IMR-90 (cell line): ENCODE data around the gene ZNF445. TPM values are rescaled to one million over a fixed set of nuclear protein-coding genes. Genes with fewer than 3 reads are reported as not detected.

Experiments used
- ATAC-seq: fragments of 200-7000 bp; cut with Tn5 transposase; 2 replicates; pipeline ENCODE4 v1.9.1; 2020; ENCODE audit warnings: low read depth, mild to moderate bottlenecking, moderate library complexity
- BruUV-seq: library from RNA; stranded (reverse); fragments of 400-500 nt; replicated peaks from 2 replicates; lab custom pipeline; 2021; lab: Mats Ljungman, UMichigan
- CTCF ChIA-PET: fragments of 300-600 bp; formaldehyde crosslinking; extraction: SDS; loops from one replicate; lab custom pipeline; 2021; ENCODE audit warnings: antibody characterized with exemption; lab: Yijun Ruan, JAX
- POLR2A ChIA-PET: fragments of 300-600 bp; sonication (Branson Sonifier 250); formaldehyde crosslinking; loops from one replicate; lab custom pipeline; 2022; ENCODE audit warnings: antibody characterized with exemption; ENCODE audit not compliant: unreplicated experiment; lab: Charles Lee
- DNase-seq: peaks from one replicate; pipeline ENCODE4 v3.0.0; 2013
- H2AFZ ChIP-seq: replicated peaks from 2 replicates; pipeline ENCODE3; 2013; ENCODE audit warnings: low read length, mild to moderate bottlenecking; ENCODE audit not compliant: poor library complexity
- H2AK5ac ChIP-seq: 2 replicates; pipeline ENCODE4 v1.6.1; 2013; ENCODE audit warnings: low read depth, low read length, inconsistent platforms
- H2AK9ac ChIP-seq: replicated peaks from 2 replicates; pipeline ENCODE3; 2013; ENCODE audit warnings: mild to moderate bottlenecking, low read depth, low read length, moderate library complexity; ENCODE audit not compliant: poor library complexity
- H2BK120ac ChIP-seq: 2 replicates; pipeline ENCODE4 v1.6.1; 2013; ENCODE audit warnings: low read depth, low read length, inconsistent platforms
- H2BK15ac ChIP-seq: 3 replicates; pipeline ENCODE4 v1.6.1; 2013; ENCODE audit warnings: low read depth, low read length, inconsistent platforms
- H2BK20ac ChIP-seq: 2 replicates; pipeline ENCODE4 v1.6.1; 2013; ENCODE audit warnings: low read depth, mild to moderate bottlenecking, inconsistent platforms, low read length, moderate library complexity
- H2BK5ac ChIP-seq: 2 replicates; pipeline ENCODE4 v1.6.1; 2013; ENCODE audit warnings: mild to moderate bottlenecking, low read depth, low read length, inconsistent platforms; ENCODE audit not compliant: poor library complexity, severe bottlenecking
- H3K14ac ChIP-seq: replicated peaks from 2 replicates; pipeline ENCODE4 v1.6.1; 2013; ENCODE audit warnings: low read depth, low read length, inconsistent platforms
- H3K18ac ChIP-seq: 2 replicates; pipeline ENCODE4 v1.6.1; 2013; ENCODE audit warnings: low read depth, low read length, control low read depth
- H3K23ac ChIP-seq: 2 replicates; pipeline ENCODE4 v1.6.1; 2013; ENCODE audit warnings: low read depth, low read length, inconsistent platforms
- H3K27ac ChIP-seq: 2 replicates; pipeline ENCODE4 v1.5.1; 2013; ENCODE audit warnings: mild to moderate bottlenecking, control low read depth, low read length; ENCODE audit not compliant: insufficient read depth
- H3K27me3 ChIP-seq: 2 replicates; pipeline ENCODE4 v1.6.1; 2013; ENCODE audit warnings: low read length; ENCODE audit not compliant: control insufficient read depth, insufficient read depth
- H3K36me3 ChIP-seq: 2 replicates; pipeline ENCODE4 v1.6.1; 2013; ENCODE audit warnings: low read length, mixed read lengths; ENCODE audit not compliant: control insufficient read depth, insufficient read depth
- H3K4ac ChIP-seq: 2 replicates; pipeline ENCODE4 v1.6.1; 2013; ENCODE audit warnings: low read depth, low read length, inconsistent platforms
- H3K4me1 ChIP-seq: 2 replicates; pipeline ENCODE4 v1.6.1; 2013; ENCODE audit warnings: low read length, mixed read lengths; ENCODE audit not compliant: control insufficient read depth, insufficient read depth
- H3K4me2 ChIP-seq: 2 replicates; pipeline ENCODE4 v1.6.1; 2013; ENCODE audit warnings: low read depth, mild to moderate bottlenecking, control low read depth, low read length, moderate library complexity
- H3K4me3 ChIP-seq: 2 replicates; pipeline ENCODE4 v1.5.1; 2013; ENCODE audit warnings: low read depth, mild to moderate bottlenecking, control low read depth, low read length, moderate library complexity; ENCODE audit not compliant: insufficient read depth
- H3K56ac ChIP-seq: 2 replicates; pipeline ENCODE4 v1.6.1; 2013; ENCODE audit warnings: low read length, inconsistent platforms; ENCODE audit not compliant: insufficient read depth; ENCODE audit errors: extremely low read depth
- H3K79me1 ChIP-seq, 2 experiments: 2 replicates each; pipeline ENCODE4 v1.6.1; 2013; ENCODE audit warnings: low read length in 2 of 2, inconsistent platforms in 1 of 2, low read depth in 1 of 2
- H3K9ac ChIP-seq: 2 replicates; pipeline ENCODE4 v1.6.1; 2013; ENCODE audit warnings: low read depth, low read length, control low read depth
- H3K9me1 ChIP-seq: 2 replicates; pipeline ENCODE4 v1.6.1; 2013; ENCODE audit warnings: low read length, inconsistent platforms; ENCODE audit not compliant: insufficient read depth
- H3K9me3 ChIP-seq: 2 replicates; pipeline ENCODE4 v1.6.1; 2013; ENCODE audit warnings: low read length; ENCODE audit not compliant: control insufficient read depth, insufficient read depth
- H4K20me1 ChIP-seq: 2 replicates; pipeline ENCODE4 v1.6.1; 2013; ENCODE audit warnings: low read length, inconsistent platforms; ENCODE audit not compliant: insufficient read depth
- H4K5ac ChIP-seq: 2 replicates; pipeline ENCODE4 v1.6.1; 2013; ENCODE audit warnings: mild to moderate bottlenecking, low read depth, low read length, control low read depth
- H4K8ac ChIP-seq, 2 experiments: 2 replicates each; pipeline ENCODE4 v1.6.1; 2013; ENCODE audit warnings: low read depth in 2 of 2, low read length in 2 of 2, control low read depth in 1 of 2, inconsistent platforms in 1 of 2
- H4K91ac ChIP-seq: 2 replicates; pipeline ENCODE4 v1.6.1; 2013; ENCODE audit warnings: low read depth, low read length, inconsistent platforms; ENCODE audit not compliant: insufficient read depth
- BHLHE40 ChIP-seq: fragments of 150-350 bp; IDR thresholded peaks from 2 replicates; pipeline ENCODE4 v1.6.1; 2016; ENCODE audit warnings: mild to moderate bottlenecking, low read depth, low read length
- CEBPB ChIP-seq: IDR thresholded peaks from 2 replicates; pipeline ENCODE4 v1.6.1; 2012; ENCODE audit warnings: low read depth, low read length, improper control_type of control experiment
- CHD1 ChIP-seq: IDR thresholded peaks from 2 replicates; pipeline ENCODE4 v1.6.1; 2012; ENCODE audit warnings: low read depth, low read length, improper control_type of control experiment
- FOS ChIP-seq: fragments of 150-350 bp; IDR thresholded peaks from 2 replicates; pipeline ENCODE4 v1.6.1; 2016; ENCODE audit warnings: low read depth, low read length
- MAFK ChIP-seq: IDR thresholded peaks from 2 replicates; pipeline ENCODE4 v1.6.1; 2012; ENCODE audit warnings: low read depth, low read length, improper control_type of control experiment
- MAZ ChIP-seq: IDR thresholded peaks from 2 replicates; pipeline ENCODE4 v1.6.1; 2012; ENCODE audit warnings: low read depth, mild to moderate bottlenecking, low read length, improper control_type of control experiment, moderate library complexity, borderline replicate concordance
- NFE2L2 ChIP-seq: fragments of 150-350 bp; IDR thresholded peaks from 2 replicates; pipeline ENCODE4 v1.6.1; 2016; ENCODE audit warnings: low read depth, mild to moderate bottlenecking, low read length
- RAD21 ChIP-seq: IDR thresholded peaks from 2 replicates; pipeline ENCODE4 v1.6.1; 2012; ENCODE audit warnings: low read length, improper control_type of control experiment
- RCOR1 ChIP-seq: IDR thresholded peaks from 2 replicates; pipeline ENCODE4 v1.6.1; 2012; ENCODE audit warnings: mild to moderate bottlenecking, low read length, improper control_type of control experiment; ENCODE audit not compliant: insufficient replicate concordance
- SMC3 ChIP-seq: fragments of 150-350 bp; IDR thresholded peaks from 2 replicates; pipeline ENCODE4 v1.6.1; 2016; ENCODE audit warnings: low read depth, mild to moderate bottlenecking, antibody characterized with exemption, low read length, moderate library complexity
- USF2 ChIP-seq: fragments of 150-350 bp; IDR thresholded peaks from 2 replicates; pipeline ENCODE4 v1.6.1; 2017; ENCODE audit warnings: mild to moderate bottlenecking, antibody characterized with exemption, low read length, low read depth
- WGBS, 2 experiments: methylation state at CpG; one replicate each; pipeline versions ENCODE4 v1.1.5 to v1.1.7; 2013; ENCODE audit warnings: missing lambda C conversion rate in 2 of 2; ENCODE audit not compliant: insufficient read length in 1 of 2; ENCODE audit errors: extremely low coverage in 2 of 2; 5-methylcytosine and 5-hydroxymethylcytosine counted together
- dilution Hi-C: fragments of 300-500 bp; cut with HindIII; formaldehyde crosslinking; loops from one replicate; pipeline ENCODE4 v1.14.3; 2018; ENCODE audit warnings: low sequenced_read_pairs; ENCODE audit not compliant: unreplicated experiment
- in situ Hi-C: fragments of 300-500 bp; cut with MboI; formaldehyde crosslinking; loops from 3 replicates; pipeline ENCODE4 v1.14.3; 2019; ENCODE audit warnings: low sequenced_read_pairs, inconsistent platforms, mixed read lengths
- intact Hi-C: fragments of 100-400 bp; cut with micrococcal nuclease; formaldehyde crosslinking; loops from 2 replicates; pipeline ENCODE4 v1.10.0; 2022
- polyA plus RNA-seq, 3 experiments: library from polyadenylated mRNA; depleted of rRNA; stranded (reverse); fragments of >200 nt; gene quantifications; 2 replicates each; pipeline ENCODE4 v1.2.3, GENCODE V29; 2012; ENCODE audit warnings: low replicate concordance in 1 of 3
- total RNA-seq: library from RNA; depleted of rRNA; stranded (reverse); fragments of >200 nt; gene quantifications from 2 replicates; pipeline ENCODE4 v1.2.3, GENCODE V29; 2012
- TF ChIP-seq, protein P1 (sequence below): conservative IDR thresholded peaks from 2 replicates; pipeline ENCODE4 v1.5.1; 2012; ENCODE audit warnings: mild to moderate bottlenecking, low read depth, low read length, improper control_type of control experiment
- TF ChIP-seq, protein P2 (sequence below): fragments of 150-350 bp; IDR thresholded peaks from 2 replicates; pipeline ENCODE4 v1.6.1; 2016; ENCODE audit warnings: low read depth, mild to moderate bottlenecking, low read length, moderate library complexity, borderline replicate concordance

The ZNF445 gene
- total and polyA plus RNA-seq, 2 of the 4 experiments (the other 2 are of a cell fraction): 3.3 to 6.3 TPM

DNA sequence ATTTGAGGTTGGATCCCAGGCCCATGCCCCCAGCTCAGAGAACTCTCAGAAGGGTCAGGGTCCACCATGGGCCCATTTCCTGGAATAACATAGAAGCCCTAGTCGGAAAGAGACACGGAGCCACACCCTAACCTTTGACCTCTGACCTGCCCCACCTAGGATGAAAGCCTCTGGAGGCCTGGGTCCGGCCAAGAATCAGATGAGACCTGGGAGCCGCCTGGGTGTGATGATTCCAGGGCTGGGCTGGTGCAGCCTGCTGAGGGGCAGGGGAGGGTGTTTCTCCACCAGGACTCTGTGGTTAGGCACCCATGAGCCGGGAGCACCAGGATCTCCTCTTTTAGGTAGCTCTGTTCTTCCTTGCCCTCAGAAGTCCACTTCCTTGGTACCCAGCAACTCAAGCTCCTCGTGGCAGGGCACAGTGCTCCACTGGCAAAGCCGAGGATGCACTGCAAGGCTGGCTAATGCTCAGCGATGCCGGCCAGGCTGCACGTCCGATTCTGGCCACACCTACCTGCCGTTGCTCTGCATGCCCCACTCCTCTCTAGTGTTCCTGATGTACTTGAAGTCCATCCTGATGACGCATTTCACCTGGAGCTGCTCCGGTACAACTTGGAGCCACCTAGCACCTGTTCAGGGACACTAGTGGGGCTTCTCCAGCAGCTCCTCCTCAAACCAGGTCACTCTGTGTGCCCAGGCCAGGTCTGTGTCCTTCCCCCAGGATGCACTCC is 57.4 kb downstream of the ZNF445 start:
- ChIA-PET CTCF (no interaction called here), POLR2A (no interaction called here)
- Histone ChIP-seq H3K79me1 (no peaks in the 10 kb centered on the region), H3K9me3 (no peaks in the 10 kb centered on the region), H3K27ac (no peak overlapping the region), H3K9ac (no peak overlapping the region), H2AK5ac (no peak overlapping the region), H4K8ac (no peak overlapping the region), H3K4me3 (no peak overlapping the region), H2BK5ac (no peak overlapping the region), H2AFZ (no peak overlapping the region), H4K5ac (no peak overlapping the region), H2BK120ac (no peak overlapping the region), H3K4me2 (no peak overlapping the region), H3K9me1 (no peaks in the 10 kb centered on the region), H4K91ac (no peak overlapping the region), H3K4ac (no peak overlapping the region), H2AK9ac (no peak overlapping the region), H4K20me1 (no peaks in the 10 kb centered on the region), H3K36me3 (no peaks in the 10 kb centered on the region), H3K14ac (no peak overlapping the region), H2BK20ac (no peak overlapping the region), H3K27me3 (peaks cover 6% of the 10 kb centered on the region), H3K4me1 (no peaks in the 10 kb centered on the region), H3K18ac (no peak overlapping the region), H3K56ac (no peak overlapping the region), H3K23ac (no peak overlapping the region), H2BK15ac (no peak overlapping the region)
- in situ Hi-C loops (no loop called here), dilution Hi-C loops (no loop called here), intact Hi-C loops (no loop called here)
- no peak for TF ChIP-seq RCOR1
- TF ChIP-seq MAZ: no peak
- no peak for TF ChIP-seq MAFK
- TF ChIP-seq CEBPB: no peak
- TF ChIP-seq, protein P1, sequence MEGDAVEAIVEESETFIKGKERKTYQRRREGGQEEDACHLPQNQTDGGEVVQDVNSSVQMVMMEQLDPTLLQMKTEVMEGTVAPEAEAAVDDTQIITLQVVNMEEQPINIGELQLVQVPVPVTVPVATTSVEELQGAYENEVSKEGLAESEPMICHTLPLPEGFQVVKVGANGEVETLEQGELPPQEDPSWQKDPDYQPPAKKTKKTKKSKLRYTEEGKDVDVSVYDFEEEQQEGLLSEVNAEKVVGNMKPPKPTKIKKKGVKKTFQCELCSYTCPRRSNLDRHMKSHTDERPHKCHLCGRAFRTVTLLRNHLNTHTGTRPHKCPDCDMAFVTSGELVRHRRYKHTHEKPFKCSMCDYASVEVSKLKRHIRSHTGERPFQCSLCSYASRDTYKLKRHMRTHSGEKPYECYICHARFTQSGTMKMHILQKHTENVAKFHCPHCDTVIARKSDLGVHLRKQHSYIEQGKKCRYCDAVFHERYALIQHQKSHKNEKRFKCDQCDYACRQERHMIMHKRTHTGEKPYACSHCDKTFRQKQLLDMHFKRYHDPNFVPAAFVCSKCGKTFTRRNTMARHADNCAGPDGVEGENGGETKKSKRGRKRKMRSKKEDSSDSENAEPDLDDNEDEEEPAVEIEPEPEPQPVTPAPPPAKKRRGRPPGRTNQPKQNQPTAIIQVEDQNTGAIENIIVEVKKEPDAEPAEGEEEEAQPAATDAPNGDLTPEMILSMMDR: no peak
- no peak for TF ChIP-seq CHD1
- no peak for TF ChIP-seq NFE2L2
- TF ChIP-seq BHLHE40: no peak
- no peak for TF ChIP-seq FOS
- TF ChIP-seq RAD21: no peak
- TF ChIP-seq, protein P2, sequence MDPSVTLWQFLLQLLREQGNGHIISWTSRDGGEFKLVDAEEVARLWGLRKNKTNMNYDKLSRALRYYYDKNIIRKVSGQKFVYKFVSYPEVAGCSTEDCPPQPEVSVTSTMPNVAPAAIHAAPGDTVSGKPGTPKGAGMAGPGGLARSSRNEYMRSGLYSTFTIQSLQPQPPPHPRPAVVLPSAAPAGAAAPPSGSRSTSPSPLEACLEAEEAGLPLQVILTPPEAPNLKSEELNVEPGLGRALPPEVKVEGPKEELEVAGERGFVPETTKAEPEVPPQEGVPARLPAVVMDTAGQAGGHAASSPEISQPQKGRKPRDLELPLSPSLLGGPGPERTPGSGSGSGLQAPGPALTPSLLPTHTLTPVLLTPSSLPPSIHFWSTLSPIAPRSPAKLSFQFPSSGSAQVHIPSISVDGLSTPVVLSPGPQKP: no peak
- TF ChIP-seq USF2: no peak
- no peak for TF ChIP-seq SMC3
- ATAC-seq: no peak
- no peak for DNase-seq
- BruUV-seq: no TSS peak
- 81% methylated on average over 4 of the region's 14 CpGs; no CpG with 5 or more reads in 1 of the 2 experiments for WGBS, 2 experiments
